GM18526 (cell line): Measurements from ENCODE around the gene CREBBP.

ENCODE experiments used
- POLR2A ChIP-seq: IDR thresholded peaks from 3 replicates; pipeline ENCODE4 v1.6.1; 2011; ENCODE audit not compliant: insufficient read length; ENCODE audit errors: extremely low read depth

CREBBP gene

GRCh38 chr16:3718019-3718391 is 162.5 kb downstream of the CREBBP start:
- no peak for TF ChIP-seq POLR2A

GRCh38 chr16:3717235-3718018 is 163.1 kb downstream of the CREBBP start, which contains the start of gene TRAP1:
Gene TRAP1, minus strand, starts transcription at chr16:3717524. Its CDS starts 16 bp downstream, at chr16:3717508.
- peak; percentile 92 for TF ChIP-seq POLR2A

GRCh38 chr16:3716831-3717234 is 163.7 kb downstream of the CREBBP start:
- TF ChIP-seq POLR2A = no peak

GRCh38 chr16:3715430-3715829 is 165.1 kb downstream of the CREBBP start:
- TF ChIP-seq POLR2A = no peak

GRCh38 chr16:3713587-3714242 is 166.8 kb downstream of the CREBBP start:
- no peak for TF ChIP-seq POLR2A

GRCh38 chr16:3712861-3713372 is 167.6 kb downstream of the CREBBP start:
- TF ChIP-seq POLR2A = no peak

- no peak for TF ChIP-seq POLR2A
Measured at GRCh38 chr16:3706253-3707012, 174.1 kb downstream of the CREBBP start.

- TF ChIP-seq POLR2A = no peak
Measured at GRCh38 chr16:3702082-3702481, 178.4 kb downstream of the CREBBP start.

GRCh38 chr16:3701531-3701930 is 179.0 kb downstream of the CREBBP start:
- no peak for TF ChIP-seq POLR2A

GRCh38 chr16:3698941-3699340 is 181.6 kb downstream of the CREBBP start:
- TF ChIP-seq POLR2A = no peak

- no peak for TF ChIP-seq POLR2A
Measured at GRCh38 chr16:3696425-3697218, 183.9 kb downstream of the CREBBP start.

- TF ChIP-seq POLR2A = no peak
Measured at GRCh38 chr16:3695610-3696369, 184.7 kb downstream of the CREBBP start.

- TF ChIP-seq POLR2A = no peak
Measured at GRCh38 chr16:3694051-3694450, 186.5 kb downstream of the CREBBP start.

GRCh38 chr16:3691761-3692160 is 188.8 kb downstream of the CREBBP start:
- no peak for TF ChIP-seq POLR2A
